DMS 273 treated with DMSO at 0.1 percent for 48 hours (cell line): ENCODE data around the gene RUNX2.
"Not testable (repeated sequence)": the region's sequence is repeated elsewhere in the genome, so short reads cannot be mapped to it uniquely, and the experiment has no call there.

ENCODE experiments used
- DNase-seq: peaks from one replicate; lab custom pipeline; 2025; lab: John Stamatoyannopoulos, UW

Gene RUNX2

GRCh38 chr6:45327956-45328522, at the start of gene RUNX2:
TSS of gene RUNX2 (plus strand) at chr6:45328330. CDS start at chr6:45328727, 397 bp downstream.
- DNase-seq = no peak

- DNase-seq = no peak
These were observed 49.8 kb upstream of the RUNX2 start for GRCh38 chr6:45278367-45278766.

GRCh38 chr6:45286707-45287106, 41.4 kb upstream of the RUNX2 start:
- DNase-seq = not testable (repeated sequence)

GRCh38 chr6:45289751-45290514, 38.2 kb upstream of the RUNX2 start:
- no peak for DNase-seq

GRCh38 chr6:45293306-45293705, 34.8 kb upstream of the RUNX2 start:
- DNase-seq = no peak

GRCh38 chr6:45294065-45294701, 33.9 kb upstream of the RUNX2 start:
- not testable (repeated sequence) for DNase-seq

- DNase-seq = no peak
These were observed 30.8 kb upstream of the RUNX2 start for GRCh38 chr6:45297320-45297719.

- no peak for DNase-seq
These were observed 29.0 kb upstream of the RUNX2 start for GRCh38 chr6:45299096-45299581.

- DNase-seq = no peak
These were observed 27.4 kb upstream of the RUNX2 start for GRCh38 chr6:45300736-45301135.

- no peak for DNase-seq
These were observed 26.6 kb upstream of the RUNX2 start for GRCh38 chr6:45301348-45302142.

GRCh38 chr6:45302832-45303231, 25.3 kb upstream of the RUNX2 start:
- no peak for DNase-seq

GRCh38 chr6:45305546-45305945, 22.6 kb upstream of the RUNX2 start:
- DNase-seq = no peak

- DNase-seq = no peak
These were observed 17.9 kb upstream of the RUNX2 start for GRCh38 chr6:45310118-45310788.

GRCh38 chr6:45314146-45314545, 14.0 kb upstream of the RUNX2 start:
- DNase-seq = no peak

- no peak for DNase-seq
These were observed 7.8 kb upstream of the RUNX2 start for GRCh38 chr6:45320349-45320748.

- no peak for DNase-seq
These were observed 4.4 kb upstream of the RUNX2 start for GRCh38 chr6:45323656-45324224.

GRCh38 chr6:45326698-45327417, 1.3 kb upstream of the RUNX2 start:
- no peak for DNase-seq

- no peak for DNase-seq
These were observed 393 bp downstream of the RUNX2 start for GRCh38 chr6:45328523-45328922.

GRCh38 chr6:45344900-45345299, 16.8 kb downstream of the RUNX2 start:
- DNase-seq = no peak

GRCh38 chr6:45350186-45350710, 22.1 kb downstream of the RUNX2 start:
- DNase-seq = no peak
